K562 (cell line): ENCODE measurements around the gene ZDHHC19. TPM values are rescaled to one million over a fixed set of nuclear protein-coding genes. Genes with fewer than 3 reads are reported as not detected.

Experiments
- CGGBP1 ChIP-seq: fragments of 250-450 bp; sonication (Bioruptor Pico); IDR thresholded peaks from 2 replicates; pipeline ENCODE4 v1.9.0; 2021; ENCODE audit warnings: mild to moderate bottlenecking
- DACH1 ChIP-seq: fragments of 450-650 bp; IDR thresholded peaks from 2 replicates; pipeline ENCODE4 v1.6.1; 2018; ENCODE audit not compliant: partially characterized antibody
- E2F3 ChIP-seq: fragments of 250-450 bp; sonication (Bioruptor Pico); IDR thresholded peaks from 2 replicates; pipeline ENCODE4 v1.4.0; 2020; ENCODE audit warnings: mild to moderate bottlenecking
- ETS1 ChIP-seq: conservative IDR thresholded peaks from 2 replicates; pipeline ENCODE4 v1.6.1; 2011; ENCODE audit warnings: low read depth, mild to moderate bottlenecking, low read length; ENCODE audit not compliant: control insufficient read depth
- HMG20B ChIP-seq: fragments of 250-450 bp; sonication (Bioruptor Pico); IDR thresholded peaks from 2 replicates; pipeline ENCODE4 v1.5.0; 2021; ENCODE audit warnings: mild to moderate bottlenecking
- JUN ChIP-seq, 2 experiments: sonication (generic) in 1 of 2; formaldehyde crosslinking in 1 of 2; IDR thresholded peaks; 2 replicates each; pipeline versions ENCODE4 v1.6.1 to v1.8.0; 2012 to 2022; ENCODE audit warnings: borderline replicate concordance in 2 of 2, mild to moderate bottlenecking in 2 of 2, improper control_type of control experiment in 1 of 2, low read depth in 1 of 2, low read length in 1 of 2, missing genetic modification reagents in 1 of 2
- KAT7 ChIP-seq: sonication (generic); formaldehyde crosslinking; IDR thresholded peaks from 2 replicates; pipeline ENCODE4 v1.8.0; 2022; ENCODE audit warnings: missing genetic modification reagents, mild to moderate bottlenecking, borderline replicate concordance
- MAZ ChIP-seq, 2 experiments: fragments of 450-650 bp in 1 of 2; sonication (generic) in 1 of 2; formaldehyde crosslinking; IDR thresholded peaks in 1 of 2; conservative IDR thresholded peaks in 1 of 2; 2 replicates each; pipeline versions ENCODE4 v1.4.0 to v1.5.0; 2020; ENCODE audit warnings: mild to moderate bottlenecking in 1 of 2, missing genetic modification reagents in 1 of 2
- NFRKB ChIP-seq: fragments of 450-650 bp; IDR thresholded peaks from 2 replicates; pipeline ENCODE4 v1.6.1; 2016; ENCODE audit warnings: low read depth
- NR2F6 ChIP-seq: fragments of 450-650 bp; formaldehyde crosslinking; IDR thresholded peaks from 2 replicates; pipeline ENCODE4 v1.4.0; 2020; ENCODE audit warnings: mild to moderate bottlenecking
- SMARCA5 ChIP-seq: fragments of 450-650 bp; IDR thresholded peaks from 2 replicates; pipeline ENCODE4 v1.6.1; 2016
- SP1 ChIP-seq: sonication (generic); formaldehyde crosslinking; IDR thresholded peaks from 2 replicates; pipeline ENCODE4 v1.8.1; 2022; ENCODE audit warnings: mild to moderate bottlenecking, missing genetic modification reagents
- SP2 ChIP-seq: IDR thresholded peaks from 2 replicates; pipeline ENCODE4 v1.6.1; 2011; ENCODE audit warnings: mild to moderate bottlenecking, low read depth, low read length, moderate library complexity; ENCODE audit not compliant: poor library complexity, severe bottlenecking; ENCODE audit errors: extremely low read depth
- TAF9B ChIP-seq: fragments of 450-650 bp; IDR thresholded peaks from 2 replicates; pipeline ENCODE4 v1.6.1; 2018; ENCODE audit warnings: mild to moderate bottlenecking; ENCODE audit not compliant: partially characterized antibody
- THRB ChIP-seq: fragments of 450-650 bp; formaldehyde crosslinking; conservative IDR thresholded peaks from 2 replicates; pipeline ENCODE4 v1.4.0; 2022; ENCODE audit warnings: mild to moderate bottlenecking, missing genetic modification characterization
- YY1 ChIP-seq, 3 experiments: IDR thresholded peaks; 2 replicates each; pipeline ENCODE4 v1.6.1; 2011; ENCODE audit warnings: low read length in 2 of 3, mild to moderate bottlenecking in 2 of 3, moderate library complexity in 2 of 3, borderline replicate concordance in 1 of 3, control low read depth in 1 of 3, low read depth in 1 of 3; ENCODE audit not compliant: insufficient read depth in 3 of 3, insufficient replicate concordance in 2 of 3, control insufficient read depth in 1 of 3, insufficient read length in 1 of 3; ENCODE audit errors: extremely low read depth in 1 of 3
- ZNF274 ChIP-seq: IDR thresholded peaks from 2 replicates; pipeline ENCODE4 v1.6.1; 2011; ENCODE audit warnings: low read depth, mild to moderate bottlenecking, low read length, moderate library complexity, borderline replicate concordance
- ZNF518B ChIP-seq: fragments of 250-450 bp; sonication (Bioruptor Pico); IDR thresholded peaks from 2 replicates; pipeline ENCODE4 v1.5.0; 2021; ENCODE audit warnings: mild to moderate bottlenecking, moderate library complexity
- ZNF699 ChIP-seq: fragments of 250-450 bp; sonication (Bioruptor Pico); IDR thresholded peaks from 2 replicates; pipeline ENCODE4 v1.8.0; 2021; ENCODE audit warnings: mild to moderate bottlenecking, moderate library complexity; ENCODE audit not compliant: insufficient replicate concordance
- ZNF76 ChIP-seq: fragments of 250-450 bp; sonication (Bioruptor Pico); IDR thresholded peaks from 2 replicates; pipeline ENCODE4 v1.4.0; 2020; ENCODE audit warnings: mild to moderate bottlenecking, moderate library complexity, borderline replicate concordance
- polyA plus RNA-seq, 8 experiments: library from polyadenylated mRNA; depleted of rRNA in 4 of 8; stranded (reverse) in 5 of 8; unstranded in 3 of 8; fragments of >200 nt; fragmentation: Nextera tagmentation in 2 of 8; fragmentation: Illumina TruSeq in 1 of 8; extraction: Ambion mirVana in 2 of 8; extraction: Trizol in 1 of 8; gene quantifications; 2 replicates each; pipeline versions ENCODE4 v1.2.1 to v1.2.3, GENCODE V29; 2011 to 2014; ENCODE audit warnings: inconsistent platforms in 1 of 8, missing spikeins in 1 of 8
- total RNA-seq, 7 experiments: library from RNA; depleted of rRNA in 6 of 7; stranded (reverse); fragments of >200 nt in 6 of 7; fragmentation: Illumina TruSeq in 2 of 7; extraction: Trizol in 2 of 7; gene quantifications; 2 replicates each; pipeline versions ENCODE4 v1.2.1 to v1.2.3, GENCODE V29; 2011 to 2021; ENCODE audit warnings: low replicate concordance in 1 of 7

ZDHHC19 gene
- total and polyA plus RNA-seq, 9 of the 15 experiments (the other 6 are each of a cell fraction or from before 2014, with no cell fraction given): 0.40 to 5.5 (median 1.1) TPM

GRCh38 chr3:196163666-196164493 lies 47.3 kb downstream of the ZDHHC19 start (continued):
- TF ChIP-seq KAT7 (CRISPR knock-in tag) (no peak), ZNF274 (no peak), HMG20B (CRISPR knock-in tag) (no peak), SP1 (no peak), ZNF518B (CRISPR knock-in tag) (no peak), ETS1 (no peak), SMARCA5 (no peak), DACH1 (no peak), JUN (IDR thresholded peaks at IDR 0.05; ENCODE audit: borderline replicate concordance, low read depth, low read length) (no peak), JUN (CRISPR knock-in tag; IDR thresholded peaks at IDR 0.05; ENCODE audit: borderline replicate concordance) (no peak), SP2 (no peak), NFRKB (no peak), NR2F6 (CRISPR knock-in tag) (no peak), ZNF699 (CRISPR knock-in tag) (no peak), THRB (CRISPR knock-in tag) (no peak), TAF9B (no peak), CGGBP1 (no peak), MAZ (CRISPR knock-in tag; conservative IDR thresholded peaks at IDR 0.05 in 1 of 2, IDR thresholded peaks at IDR 0.05 in 1 of 2) (no peak; a peak in 1 of 4 replicates), E2F3 (CRISPR knock-in tag) (no peak), ZNF76 (CRISPR knock-in tag) (peak; percentile 50; the same call in 1 of the 2 replicates), YY1 (IDR thresholded peaks at IDR 0.05; ENCODE audit: borderline replicate concordance in 1 of 3, control insufficient read depth in 1 of 3, extremely low read depth in 1 of 3, insufficient read depth in 3 of 3, insufficient read length in 1 of 3, insufficient replicate concordance in 2 of 3, low read depth in 1 of 3, low read length in 2 of 3) (no peak)
